NB4 (cell line): ENCODE data around the gene STX8.

Source experiments
- MAX ChIP-seq: IDR thresholded peaks from 2 replicates; pipeline ENCODE4 v1.6.1; 2011; ENCODE audit warnings: low read depth, low read length
- MYC ChIP-seq: IDR thresholded peaks from 2 replicates; pipeline ENCODE4 v1.6.1; 2011; ENCODE audit warnings: low read depth, low read length
- POLR2A ChIP-seq: IDR thresholded peaks from 2 replicates; pipeline ENCODE4 v1.6.1; 2011; ENCODE audit warnings: mild to moderate bottlenecking; ENCODE audit not compliant: insufficient read length; ENCODE audit errors: extremely low read depth
- TF ChIP-seq, protein P1 (sequence below): IDR thresholded peaks from one replicate; pipeline ENCODE4 v1.5.1; 2012; ENCODE audit warnings: low read depth, low read length

DNA sequence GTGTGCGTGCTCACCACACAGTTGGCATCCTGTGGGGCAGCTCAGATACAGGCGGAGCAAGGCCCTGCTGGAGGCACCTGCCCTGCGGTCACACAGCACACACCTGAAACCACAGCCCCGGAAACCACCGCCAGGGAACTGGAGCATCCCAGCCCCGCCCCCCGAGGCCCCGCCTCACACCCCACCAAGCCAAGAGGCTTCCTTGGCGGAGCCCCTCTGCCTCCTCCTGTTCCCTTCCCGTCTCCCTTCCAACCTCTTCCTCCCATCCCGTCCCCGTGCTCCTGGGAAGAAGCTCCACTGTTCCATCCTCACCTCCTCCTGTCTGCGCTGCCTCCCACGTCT is 348.9 kb downstream of the STX8 start:
- TF ChIP-seq, protein P1, sequence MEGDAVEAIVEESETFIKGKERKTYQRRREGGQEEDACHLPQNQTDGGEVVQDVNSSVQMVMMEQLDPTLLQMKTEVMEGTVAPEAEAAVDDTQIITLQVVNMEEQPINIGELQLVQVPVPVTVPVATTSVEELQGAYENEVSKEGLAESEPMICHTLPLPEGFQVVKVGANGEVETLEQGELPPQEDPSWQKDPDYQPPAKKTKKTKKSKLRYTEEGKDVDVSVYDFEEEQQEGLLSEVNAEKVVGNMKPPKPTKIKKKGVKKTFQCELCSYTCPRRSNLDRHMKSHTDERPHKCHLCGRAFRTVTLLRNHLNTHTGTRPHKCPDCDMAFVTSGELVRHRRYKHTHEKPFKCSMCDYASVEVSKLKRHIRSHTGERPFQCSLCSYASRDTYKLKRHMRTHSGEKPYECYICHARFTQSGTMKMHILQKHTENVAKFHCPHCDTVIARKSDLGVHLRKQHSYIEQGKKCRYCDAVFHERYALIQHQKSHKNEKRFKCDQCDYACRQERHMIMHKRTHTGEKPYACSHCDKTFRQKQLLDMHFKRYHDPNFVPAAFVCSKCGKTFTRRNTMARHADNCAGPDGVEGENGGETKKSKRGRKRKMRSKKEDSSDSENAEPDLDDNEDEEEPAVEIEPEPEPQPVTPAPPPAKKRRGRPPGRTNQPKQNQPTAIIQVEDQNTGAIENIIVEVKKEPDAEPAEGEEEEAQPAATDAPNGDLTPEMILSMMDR, result no peak
- no peak for TF ChIP-seq POLR2A
- TF ChIP-seq MAX, result no peak
- TF ChIP-seq MYC, result no peak
